Activated CD8-positive, alpha-beta memory T cell treated with anti-CD3 and anti-CD28 coated beads, Interleukin-2, amount 50 U/mL, for 48 hours (primary cell): ENCODE data around the gene SLC50A1.
"Not testable (repeated sequence)": the region's sequence is repeated elsewhere in the genome, so short reads cannot be mapped to it uniquely, and the experiment has no call there.

Experiments used
- DNase-seq: peaks from one replicate; pipeline ENCODE4 v3.0.0-alpha.2; 2020

Gene SLC50A1

GRCh38 chr1:155137154-155137949 lies 1.7 kb downstream of the SLC50A1 start:
- DNase-seq: no peak

- DNase-seq: peak; percentile 94
These were observed 4.4 kb downstream of the SLC50A1 start, which contains the start of gene DPM3 for GRCh38 chr1:155139895-155140629. Gene DPM3 (minus strand): TSS chr1:155140531. CDS start chr1:155140240, 291 bp downstream.

- no peak for DNase-seq
These were observed 4.9 kb downstream of the SLC50A1 start for GRCh38 chr1:155140630-155140953.

GRCh38 chr1:155141749-155142148 lies 6.1 kb downstream of the SLC50A1 start:
- DNase-seq: no peak

- DNase-seq: no peak
These were observed 9.8 kb downstream of the SLC50A1 start for GRCh38 chr1:155145491-155145890.

- DNase-seq: not testable (repeated sequence)
These were observed 20.5 kb downstream of the SLC50A1 start for GRCh38 chr1:155155996-155156643.

- DNase-seq: no peak
These were observed 23.3 kb downstream of the SLC50A1 start for GRCh38 chr1:155158991-155159390.

- no peak for DNase-seq
These were observed 24.5 kb downstream of the SLC50A1 start for GRCh38 chr1:155160128-155160527.

- DNase-seq: not testable (repeated sequence)
These were observed 27.0 kb downstream of the SLC50A1 start for GRCh38 chr1:155162631-155163030.

GRCh38 chr1:155163785-155164184 lies 28.1 kb downstream of the SLC50A1 start:
- not testable (repeated sequence) for DNase-seq

- DNase-seq: not testable (repeated sequence)
These were observed 29.0 kb downstream of the SLC50A1 start for GRCh38 chr1:155164625-155165024.

- DNase-seq: peak; percentile 48
These were observed 30.4 kb downstream of the SLC50A1 start for GRCh38 chr1:155166051-155166470.

- DNase-seq: peak; percentile 47
These were observed 31.0 kb downstream of the SLC50A1 start for GRCh38 chr1:155166471-155167165.

- DNase-seq: peak; percentile 98
These were observed 31.8 kb downstream of the SLC50A1 start for GRCh38 chr1:155167166-155168104.

- not testable (repeated sequence) for DNase-seq
These were observed 32.4 kb downstream of the SLC50A1 start for GRCh38 chr1:155168105-155168445.

- peak; percentile 47 for DNase-seq
These were observed 33.0 kb downstream of the SLC50A1 start for GRCh38 chr1:155168456-155169210.

GRCh38 chr1:155169541-155169940 lies 33.9 kb downstream of the SLC50A1 start:
- DNase-seq: peak; percentile 35

GRCh38 chr1:155170101-155170785 lies 34.6 kb downstream of the SLC50A1 start:
- DNase-seq: peak; percentile 35

GRCh38 chr1:155170806-155171205 lies 35.2 kb downstream of the SLC50A1 start:
- DNase-seq: peak; percentile 33
